Activated T-helper 2 cell treated with anti-CD3 and anti-CD28 coated beads, Interferon-gamma antibody, Interleukin-2, Interleukin-4, amounts not matched to agents 10 μg/mL and 5 μg/mL and 100 μg/mL, durations not matched to agents 14 hours and 24 hours and 36 hours (primary cell): ENCODE measurements around the gene FAM20C. TPM values are rescaled to one million over a fixed set of nuclear protein-coding genes. Genes with fewer than 3 reads are reported as not detected.
"Not testable (repeated sequence)": the region's sequence is repeated elsewhere in the genome, so short reads cannot be mapped to it uniquely, and the experiment has no call there.

Experiments
- DNase-seq: peaks from one replicate; pipeline ENCODE4 v3.0.0; 2021; ENCODE audit warnings: low spot score
- H3K27ac Mint-ChIP-seq: one replicate; pipeline ENCODE4 v1.8.0; 2021; ENCODE audit warnings: mixed read lengths
- H3K27me3 Mint-ChIP-seq: one replicate; pipeline ENCODE4 v1.8.0; 2021; ENCODE audit warnings: low read depth, mixed read lengths
- H3K36me3 Mint-ChIP-seq: one replicate; pipeline ENCODE4 v1.8.0; 2021; ENCODE audit warnings: low read depth, mixed read lengths
- H3K4me1 Mint-ChIP-seq: one replicate; pipeline ENCODE4 v1.8.0; 2021; ENCODE audit warnings: low read depth, mixed read lengths
- H3K4me3 Mint-ChIP-seq: one replicate; pipeline ENCODE4 v1.8.0; 2021; ENCODE audit warnings: low read depth, mild to moderate bottlenecking, moderate library complexity, mixed read lengths
- H3K9me3 Mint-ChIP-seq: one replicate; pipeline ENCODE4 v1.8.0; 2021; ENCODE audit warnings: mixed read lengths
- intact Hi-C: fragments of 100-400 bp; cut with micrococcal nuclease; formaldehyde crosslinking; loops from one replicate; pipeline ENCODE4 v1.15.1; 2023
- total RNA-seq: library from RNA; stranded (reverse); gene quantifications from 2 replicates; pipeline ENCODE4 v1.2.3, GENCODE V29; 2022

FAM20C gene
- total RNA-seq, 1 donor from 2014 or later = 1.3 TPM

DNA sequence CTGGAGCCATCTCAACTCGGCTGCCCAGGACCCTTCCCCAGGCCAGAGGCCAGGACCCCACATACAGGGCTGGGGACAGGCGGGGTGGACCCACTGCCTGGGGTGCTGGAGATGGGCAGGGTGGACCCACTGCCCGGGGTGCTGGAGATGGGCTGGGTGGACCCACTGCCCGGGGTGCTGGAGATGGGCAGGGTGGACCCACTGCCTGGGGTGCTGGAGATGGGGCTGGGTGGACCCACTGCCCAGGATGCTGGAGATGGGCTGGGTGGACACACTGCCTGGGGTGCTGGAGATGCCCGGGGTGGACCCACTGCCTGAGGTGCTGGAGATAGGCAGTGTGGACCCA, 65.2 kb downstream of the FAM20C start:
- Mint-ChIP-seq H3K4me1 (no peaks in the 10 kb centered on the region), H3K27ac (no peak overlapping the region), H3K36me3 (no peaks in the 10 kb centered on the region), H3K4me3 (no peak overlapping the region), H3K27me3 (no peaks in the 10 kb centered on the region), H3K9me3 (peaks cover 8% of the 10 kb centered on the region)
- intact Hi-C loops = no loop called here
- DNase-seq = no peak

DNA sequence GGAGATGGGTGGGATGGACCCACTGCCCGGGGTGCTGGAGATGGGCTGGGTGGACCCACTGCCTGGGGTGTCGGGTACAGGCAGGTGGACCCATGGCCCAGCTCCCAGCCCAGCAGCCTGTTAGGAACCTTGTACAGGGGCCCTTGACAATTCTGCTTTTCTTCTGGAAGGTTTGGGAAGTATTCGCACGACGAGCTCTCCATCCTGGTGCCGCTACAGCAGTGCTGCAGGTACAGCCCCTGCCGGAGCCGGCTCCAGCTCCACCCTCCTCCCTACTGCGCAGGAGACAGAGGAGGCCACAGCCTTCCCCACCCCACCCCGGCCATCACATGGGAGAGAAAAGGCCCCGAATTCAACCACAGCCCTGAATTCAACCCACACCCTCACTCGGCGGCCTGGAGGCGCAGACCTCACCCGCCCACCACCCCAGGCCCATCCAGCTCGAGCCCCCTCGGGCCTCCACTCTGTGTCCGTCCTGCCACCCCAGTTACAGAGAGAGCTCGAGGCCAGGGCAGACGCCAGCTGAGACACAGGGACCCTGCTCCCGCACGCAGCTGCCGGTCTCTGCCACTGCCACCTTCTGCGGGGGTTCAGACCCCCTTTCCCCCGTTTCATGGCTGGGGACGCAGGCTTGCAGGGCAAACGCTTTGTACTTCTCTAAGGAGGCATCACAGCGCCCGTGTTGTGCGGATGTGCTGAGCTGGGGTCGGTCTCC, 66.3 kb downstream of the FAM20C start:
- H3K4me1 Mint-ChIP-seq = no peaks in the 10 kb centered on the region

DNA sequence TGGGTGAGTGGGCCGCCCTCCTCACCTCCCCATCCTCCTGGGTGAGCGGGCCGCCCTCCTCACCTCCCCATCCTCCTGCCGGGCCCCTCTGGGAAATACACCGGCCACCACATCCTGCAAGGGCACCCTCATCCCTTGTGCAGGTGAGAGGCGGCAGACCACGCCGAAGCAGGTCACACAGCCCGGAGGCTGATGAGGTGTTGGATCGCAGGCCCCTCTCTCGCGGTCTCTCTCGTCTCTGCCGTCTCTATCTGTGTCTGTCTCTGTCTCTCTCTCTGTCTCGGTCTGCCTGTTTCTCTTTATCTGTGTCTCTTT, 66.8 kb downstream of the FAM20C start:
- Mint-ChIP-seq H3K27me3 (no peaks in the 10 kb centered on the region), H3K4me3 (no peak overlapping the region), H3K4me1 (no peaks in the 10 kb centered on the region), H3K36me3 (no peaks in the 10 kb centered on the region), H3K27ac (no peak overlapping the region), H3K9me3 (peaks cover 8% of the 10 kb centered on the region)
- intact Hi-C loops = no loop called here
- DNase-seq = no peak

More for the DNA sequence above, 66.3 kb downstream of the FAM20C start:
- Mint-ChIP-seq H3K27me3 (no peaks in the 10 kb centered on the region), H3K9me3 (peaks cover 8% of the 10 kb centered on the region), H3K4me3 (no peak overlapping the region), H3K27ac (no peak overlapping the region), H3K36me3 (no peaks in the 10 kb centered on the region)
- intact Hi-C loops = no loop called here
- no peak for DNase-seq

DNA sequence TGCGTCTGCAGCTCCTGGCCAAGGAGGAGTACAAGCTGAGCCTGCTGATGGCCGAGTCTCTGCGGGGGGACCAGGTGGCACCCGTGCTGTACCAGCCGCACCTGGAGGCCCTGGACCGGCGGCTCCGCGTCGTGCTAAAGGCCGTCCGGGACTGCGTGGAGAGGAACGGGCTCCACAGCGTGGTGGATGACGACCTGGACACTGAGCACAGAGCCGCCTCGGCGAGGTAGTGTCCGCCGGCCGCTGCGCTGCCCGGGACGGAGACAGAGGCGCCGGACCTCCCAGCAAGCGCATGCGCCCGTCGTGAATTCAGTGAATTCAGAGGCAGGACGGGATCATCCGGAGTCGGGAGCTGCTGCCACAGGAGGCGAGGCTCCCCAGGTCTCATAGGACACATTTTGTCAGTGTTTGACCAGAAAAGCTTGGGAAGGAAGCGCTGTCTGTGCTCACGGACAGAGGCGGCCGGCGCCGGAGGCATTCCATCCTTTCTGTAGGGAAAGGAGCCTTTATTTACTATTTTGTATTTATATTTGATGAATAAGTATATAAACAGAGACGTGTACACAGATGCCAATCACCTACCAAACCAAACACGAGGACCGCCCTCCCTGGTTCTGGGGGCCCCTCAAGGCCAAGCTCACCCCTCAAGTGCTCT, 67.5 kb downstream of the FAM20C start:
- Mint-ChIP-seq H3K27ac (no peak overlapping the region), H3K4me1 (no peaks in the 10 kb centered on the region), H3K4me3 (no peak overlapping the region), H3K36me3 (no peaks in the 10 kb centered on the region), H3K27me3 (no peaks in the 10 kb centered on the region), H3K9me3 (peaks cover 8% of the 10 kb centered on the region)
- no peak for DNase-seq
- intact Hi-C loops = no loop called here

DNA sequence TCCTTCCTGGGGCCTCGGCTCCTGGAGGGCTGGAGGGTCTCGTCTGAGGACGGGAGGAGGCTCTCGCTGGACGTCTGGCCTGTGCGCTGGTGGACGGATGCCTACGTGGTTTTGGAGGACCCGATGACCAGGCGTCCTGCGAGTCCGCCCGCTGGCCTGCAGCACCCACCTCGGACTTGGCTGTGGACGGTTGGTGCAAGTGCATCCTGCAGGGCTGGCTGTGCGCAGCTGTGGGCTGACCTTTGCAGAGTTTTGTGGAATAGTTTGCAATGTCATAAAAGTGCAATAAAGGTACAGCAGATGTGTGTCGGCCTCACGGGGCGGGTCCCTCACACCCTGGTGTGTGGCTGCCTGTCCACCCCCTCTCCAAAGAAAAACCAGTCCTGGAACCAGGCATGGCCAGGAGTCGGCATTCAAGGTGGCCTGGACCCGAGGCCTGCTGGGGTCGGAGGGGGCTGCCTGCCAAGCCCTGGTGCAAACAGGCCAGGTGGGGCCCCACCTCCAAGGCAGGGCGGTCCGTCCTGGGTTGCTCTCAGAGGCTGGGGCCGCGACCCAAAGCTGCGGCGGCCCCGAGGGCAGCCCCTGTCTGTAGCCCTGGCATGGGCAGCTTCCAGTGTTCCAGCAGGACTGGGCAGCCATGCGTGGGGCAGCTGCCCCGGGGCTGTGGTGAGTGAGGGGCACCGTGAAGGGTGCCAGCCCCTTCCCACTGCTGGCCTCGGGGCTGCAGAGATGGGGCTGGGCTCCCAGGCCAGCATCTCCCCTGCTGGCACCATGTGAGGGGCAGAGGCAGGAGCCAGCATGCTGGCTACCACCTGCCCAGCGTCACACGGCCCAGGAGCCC, 68.3 kb downstream of the FAM20C start:
- H3K27ac Mint-ChIP-seq = no peak overlapping the region
- H3K9me3 Mint-ChIP-seq = peaks cover 8% of the 10 kb centered on the region
- intact Hi-C loops = no loop called here
- H3K36me3 Mint-ChIP-seq = no peaks in the 10 kb centered on the region
- no peaks in the 10 kb centered on the region for H3K4me1 Mint-ChIP-seq
- no peak for DNase-seq
- H3K27me3 Mint-ChIP-seq = no peaks in the 10 kb centered on the region
- H3K4me3 Mint-ChIP-seq = no peak overlapping the region

DNA sequence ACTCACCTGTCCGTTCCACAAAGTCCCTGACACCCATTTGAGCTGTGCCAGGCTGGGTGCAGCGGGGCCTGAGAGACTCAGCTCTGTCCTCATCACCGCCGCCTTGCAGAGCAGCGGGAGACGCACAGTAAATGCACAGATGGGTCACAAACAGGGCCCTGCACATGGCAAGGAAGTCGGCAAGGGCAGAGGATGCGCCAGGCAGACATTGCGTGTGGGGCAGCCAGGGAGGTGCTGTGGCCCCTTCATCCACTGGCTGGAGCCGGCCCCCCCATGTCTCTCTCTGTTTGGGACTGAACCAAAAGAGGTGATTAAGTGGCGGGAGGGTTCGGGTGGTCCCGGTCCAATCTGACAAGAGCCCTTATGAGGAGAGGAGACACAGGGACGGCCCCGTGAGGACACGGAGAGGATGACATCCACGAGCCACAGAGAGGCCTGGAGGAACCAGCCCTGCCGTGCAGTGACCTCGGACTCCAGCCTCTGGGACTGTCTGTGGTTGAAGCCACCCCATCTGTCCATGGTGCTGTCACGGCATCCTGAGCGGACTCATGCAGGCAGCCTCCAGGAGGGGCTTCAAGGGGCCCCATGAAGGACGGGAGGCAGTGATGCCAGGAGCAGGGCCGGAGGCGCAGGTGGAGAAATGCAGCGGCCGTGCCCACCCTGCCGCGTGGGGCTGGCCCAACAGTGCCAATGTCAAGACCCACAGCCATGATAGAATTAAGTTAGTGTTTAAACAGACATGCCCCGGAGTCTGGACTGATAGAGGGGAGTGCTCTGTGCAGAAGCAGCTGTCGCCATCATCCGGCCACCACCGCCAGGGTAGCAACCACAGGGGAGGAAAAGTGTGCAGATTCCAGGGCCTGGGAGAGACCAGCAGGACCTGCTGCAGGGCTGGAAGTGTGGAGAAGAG, 69.2 kb downstream of the FAM20C start:
- no peaks in the 10 kb centered on the region for H3K4me1 Mint-ChIP-seq
- peaks cover 8% of the 10 kb centered on the region for H3K9me3 Mint-ChIP-seq
- H3K4me3 Mint-ChIP-seq = no peak overlapping the region
- no peaks in the 10 kb centered on the region for H3K36me3 Mint-ChIP-seq
- intact Hi-C loops = no loop called here
- H3K27me3 Mint-ChIP-seq = no peaks in the 10 kb centered on the region
- no peak for DNase-seq
- no peak overlapping the region for H3K27ac Mint-ChIP-seq

DNA sequence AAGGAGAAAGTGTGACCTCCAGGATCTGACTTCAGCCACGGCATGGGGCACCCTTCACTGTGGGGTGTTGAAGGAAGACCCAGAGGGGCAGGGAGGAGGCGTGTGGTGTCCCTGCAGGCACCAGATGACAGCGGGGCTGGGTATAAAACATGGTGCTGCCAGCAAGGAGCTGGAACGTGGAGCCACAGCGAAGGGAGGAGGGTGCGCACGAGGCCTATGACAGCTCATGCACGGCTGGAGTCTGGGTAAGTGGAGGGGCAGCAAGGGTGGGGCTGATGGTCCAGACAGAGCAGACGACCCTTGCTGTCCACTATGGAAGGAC, 69.8 kb downstream of the FAM20C start:
- H3K4me1 Mint-ChIP-seq = no peaks in the 10 kb centered on the region
- no peak overlapping the region for H3K27ac Mint-ChIP-seq
- no peaks in the 10 kb centered on the region for H3K36me3 Mint-ChIP-seq
- intact Hi-C loops = no loop called here
- no peaks in the 10 kb centered on the region for H3K27me3 Mint-ChIP-seq
- H3K4me3 Mint-ChIP-seq = no peak overlapping the region
- peaks cover 8% of the 10 kb centered on the region for H3K9me3 Mint-ChIP-seq
- no peak for DNase-seq

DNA sequence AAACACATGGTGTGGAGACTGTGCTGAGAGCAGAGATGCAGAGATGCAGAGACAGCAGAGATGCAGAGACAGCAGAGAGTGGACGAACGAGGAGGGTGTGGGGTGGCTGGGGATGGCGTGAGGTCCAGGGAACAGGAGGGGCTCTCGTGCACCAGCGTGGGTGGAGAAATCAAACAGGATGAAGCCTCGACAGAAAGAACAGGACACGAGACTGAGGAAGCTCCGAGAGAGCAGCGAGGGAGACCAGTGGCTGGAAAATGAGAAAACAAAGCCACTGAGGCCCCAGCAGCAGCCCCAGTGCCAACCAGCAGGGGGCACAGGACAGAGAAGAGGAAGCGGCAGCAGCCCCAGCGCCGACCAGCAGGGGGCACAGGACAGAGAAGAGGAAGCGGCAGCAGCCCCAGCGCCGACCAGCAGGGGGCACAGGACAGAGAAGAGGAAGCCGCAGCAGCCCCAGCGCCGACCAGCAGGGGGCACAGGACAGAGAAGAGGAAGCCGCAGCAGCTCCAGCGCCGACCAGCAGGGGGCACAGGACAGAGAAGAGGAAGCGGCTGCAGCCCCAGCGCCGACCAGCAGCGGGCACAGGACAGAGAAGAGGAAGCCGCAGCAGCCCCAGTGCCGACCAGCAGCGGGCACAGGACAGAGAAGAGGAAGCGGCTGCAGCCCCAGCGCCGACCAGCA, 70.4 kb downstream of the FAM20C start:
- H3K27ac Mint-ChIP-seq, H3K27me3 Mint-ChIP-seq, H3K4me3 Mint-ChIP-seq, H3K4me1 Mint-ChIP-seq, H3K36me3 Mint-ChIP-seq, H3K9me3 Mint-ChIP-seq, intact Hi-C loops: not testable (repeated sequence)
- DNase-seq = peak; percentile 65

DNA sequence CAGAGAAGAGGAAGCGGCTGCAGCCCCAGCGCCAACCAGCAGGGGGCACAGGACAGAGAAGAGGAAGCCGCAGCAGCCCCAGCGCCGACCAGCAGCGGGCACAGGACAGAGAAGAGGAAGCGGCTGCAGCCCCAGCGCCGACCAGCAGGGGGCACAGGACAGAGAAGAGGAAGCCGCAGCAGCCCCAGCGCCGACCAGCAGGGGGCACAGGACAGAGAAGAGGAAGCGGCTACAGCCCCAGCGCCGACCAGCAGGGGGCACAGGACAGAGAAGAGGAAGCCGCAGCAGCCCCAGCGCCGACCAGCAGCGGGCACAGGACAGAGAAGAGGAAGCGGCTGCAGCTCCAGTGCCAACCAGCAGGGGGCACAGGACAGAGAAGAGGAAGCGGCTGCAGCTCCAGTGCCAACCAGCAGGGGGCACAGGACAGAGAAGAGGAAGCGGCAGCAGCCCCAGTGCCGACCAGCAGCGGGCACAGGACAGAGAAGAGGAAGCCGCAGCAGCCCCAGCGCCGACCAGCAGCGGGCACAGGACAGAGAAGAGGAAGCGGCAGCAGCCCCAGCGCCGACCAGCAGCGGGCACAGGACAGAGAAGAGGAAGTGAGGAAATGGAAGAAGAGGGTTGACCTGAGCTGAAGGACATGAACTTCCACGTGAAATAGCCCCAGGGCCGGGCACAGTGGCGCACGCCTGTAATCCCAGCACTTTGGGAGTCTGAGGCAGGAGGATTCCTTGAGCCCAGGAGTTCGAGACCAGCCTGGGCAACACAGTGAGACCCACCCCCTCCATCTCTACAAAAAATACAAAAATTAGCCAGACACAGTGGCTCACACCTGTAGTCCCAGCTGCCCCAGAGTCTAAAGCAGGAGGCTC, 71.3 kb downstream of the FAM20C start:
- H3K27ac Mint-ChIP-seq, H3K9me3 Mint-ChIP-seq, H3K4me3 Mint-ChIP-seq, H3K4me1 Mint-ChIP-seq, H3K27me3 Mint-ChIP-seq, H3K36me3 Mint-ChIP-seq, intact Hi-C loops: not testable (repeated sequence)
- peak; percentile 74 for DNase-seq

DNA sequence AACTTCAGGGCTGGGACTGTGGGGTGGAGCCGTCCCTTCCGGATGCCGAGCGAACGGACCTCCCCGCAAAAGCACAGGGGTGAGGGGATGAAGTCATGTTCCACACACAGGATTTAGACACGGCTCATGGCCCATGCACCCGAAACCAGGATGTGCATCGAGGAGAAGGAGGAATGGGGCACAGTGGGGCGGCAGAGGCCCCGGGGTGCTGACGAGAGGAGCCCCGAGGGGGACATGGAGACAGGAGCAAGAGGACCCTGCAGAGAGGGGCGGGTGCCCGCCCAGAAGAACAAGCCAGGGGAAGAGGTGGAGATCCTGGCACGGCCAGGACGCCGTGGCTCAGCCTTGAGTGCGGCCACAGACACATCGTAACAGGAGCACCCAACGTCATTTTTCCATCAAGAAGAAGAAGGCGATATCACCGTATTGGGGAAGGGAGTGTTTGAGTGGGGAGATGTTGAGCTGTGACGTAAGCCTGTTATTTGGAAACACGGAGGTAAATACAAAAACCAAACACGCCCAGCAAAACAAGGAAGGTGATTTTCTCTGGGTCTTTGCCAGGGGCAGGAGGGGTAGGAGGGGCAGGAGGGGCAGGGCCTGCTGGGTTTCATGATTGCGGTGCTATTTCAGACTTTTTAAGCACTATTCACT, 72.3 kb downstream of the FAM20C start:
- H3K27me3 Mint-ChIP-seq = no peaks in the 10 kb centered on the region
- peaks cover 8% of the 10 kb centered on the region for H3K9me3 Mint-ChIP-seq
- no peak for DNase-seq
- intact Hi-C loops = no loop called here
- H3K27ac Mint-ChIP-seq = no peak overlapping the region
- H3K4me1 Mint-ChIP-seq = no peaks in the 10 kb centered on the region
- no peak overlapping the region for H3K4me3 Mint-ChIP-seq
- no peaks in the 10 kb centered on the region for H3K36me3 Mint-ChIP-seq

DNA sequence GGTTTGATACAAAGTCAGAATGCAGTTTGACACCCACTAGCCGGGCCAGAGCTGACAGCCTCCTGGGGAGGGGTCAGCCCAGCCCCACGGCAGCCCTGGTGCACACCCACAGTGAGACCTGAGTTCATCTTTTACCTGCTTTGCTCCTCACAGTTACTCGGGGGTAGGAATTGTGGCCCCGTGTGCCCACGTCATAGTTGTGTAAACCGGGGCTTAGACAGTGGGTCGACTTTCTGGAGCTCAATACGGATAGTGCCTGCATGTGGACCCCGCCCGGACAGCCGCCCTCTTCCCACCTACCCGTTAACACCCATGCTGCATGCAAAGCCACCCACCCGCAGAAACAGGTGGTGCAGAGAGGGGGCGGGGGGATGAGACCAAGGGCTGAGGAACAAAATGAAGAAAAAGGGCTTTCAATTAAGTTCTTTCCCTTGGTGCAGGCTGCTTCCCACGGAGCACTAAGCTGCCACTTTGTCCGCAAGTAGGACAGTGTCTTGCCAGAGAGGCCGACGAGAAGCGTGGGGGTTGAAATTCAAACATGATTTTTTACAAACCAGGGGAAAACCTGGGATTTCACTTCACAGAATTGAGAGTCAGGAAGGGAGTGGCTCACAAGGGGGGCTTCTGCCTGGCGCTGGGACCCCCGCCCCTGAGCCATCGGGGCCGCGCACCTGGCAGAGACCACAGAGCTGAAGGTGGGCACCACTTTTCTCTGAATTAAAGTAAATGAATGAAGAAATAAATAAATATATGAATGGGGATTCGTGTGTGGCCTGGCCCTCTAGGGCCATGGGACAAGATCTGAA, 73.0 kb downstream of the FAM20C start:
- no peaks in the 10 kb centered on the region for H3K36me3 Mint-ChIP-seq
- H3K27me3 Mint-ChIP-seq = no peaks in the 10 kb centered on the region
- intact Hi-C loops = no loop called here
- no peak for DNase-seq
- peaks cover 8% of the 10 kb centered on the region for H3K9me3 Mint-ChIP-seq
- no peaks in the 10 kb centered on the region for H3K4me1 Mint-ChIP-seq
- no peak overlapping the region for H3K27ac Mint-ChIP-seq
- H3K4me3 Mint-ChIP-seq = no peak overlapping the region
